ENCODE data around the gene PIEZO2.

Gene PIEZO2

GRCh38 chr18:10939822-10940221 lies 209.5 kb downstream of the PIEZO2 start:
- TF ChIP-seq EZH2phosphoT487 (conservative IDR thresholded peaks at IDR 0.05; ENCODE audit: low read length) (no peak), CTCF (IDR thresholded peaks at IDR 0.05; ENCODE audit: insufficient read depth, low read length, poor library complexity, severe bottlenecking) (no peak)
- Histone ChIP-seq H3K9me2 (replicated peaks; ENCODE audit: insufficient read depth, low read length) (no peaks in the 10 kb centered on the region), H3K27ac (ENCODE audit: low read depth, low read length) (no peak overlapping the region), H3K36me3 (ENCODE audit: low read length) (no peaks in the 10 kb centered on the region), H2AFZ (ENCODE audit: low read depth, low read length, severe bottlenecking) (no peak overlapping the region), H3K79me2 (ENCODE audit: insufficient read depth, low read length) (no peaks in the 10 kb centered on the region), H3K9ac (ENCODE audit: low read length) (no peak overlapping the region), H3K4me3 (ENCODE audit: insufficient read depth, low read length, poor library complexity, severe bottlenecking) (no peak overlapping the region), H4K20me1 (ENCODE audit: low read depth, low read length) (no peaks in the 10 kb centered on the region), H3K4me2 (ENCODE audit: low read depth, low read length, poor library complexity, severe bottlenecking) (no peak overlapping the region), H3K9me3 (ENCODE audit: insufficient read depth, low read length) (no peaks in the 10 kb centered on the region), H3F3A (ENCODE audit: insufficient read depth) (no peaks in the 10 kb centered on the region), H3K27me3 (ENCODE audit: low read length) (no peaks in the 10 kb centered on the region)

- H3K36me3 ChIP-seq (ENCODE audit: low read length) = no peaks in the 10 kb centered on the region
- H3F3A ChIP-seq (ENCODE audit: insufficient read depth) = no peaks in the 10 kb centered on the region
- no peak overlapping the region for H3K9ac ChIP-seq (ENCODE audit: low read length)
- H3K9me2 ChIP-seq (replicated peaks; ENCODE audit: insufficient read depth, low read length) = no peaks in the 10 kb centered on the region
- H3K4me3 ChIP-seq (ENCODE audit: insufficient read depth, low read length, poor library complexity, severe bottlenecking) = no peak overlapping the region
- no peaks in the 10 kb centered on the region for H4K20me1 ChIP-seq (ENCODE audit: low read depth, low read length)
- no peaks in the 10 kb centered on the region for H3K9me3 ChIP-seq (ENCODE audit: insufficient read depth, low read length)
- no peaks in the 10 kb centered on the region for H3K27me3 ChIP-seq (ENCODE audit: low read length)
- no peak for TF ChIP-seq CTCF (IDR thresholded peaks at IDR 0.05; ENCODE audit: insufficient read depth, low read length, poor library complexity, severe bottlenecking)
- no peaks in the 10 kb centered on the region for H3K79me2 ChIP-seq (ENCODE audit: insufficient read depth, low read length)
- no peak overlapping the region for H3K27ac ChIP-seq (ENCODE audit: low read depth, low read length)
- no peak overlapping the region for H3K4me2 ChIP-seq (ENCODE audit: low read depth, low read length, poor library complexity, severe bottlenecking)
- H2AFZ ChIP-seq (ENCODE audit: low read depth, low read length, severe bottlenecking) = no peak overlapping the region
These were observed 211.4 kb downstream of the PIEZO2 start for GRCh38 chr18:10937743-10938640.

- H3K9me3 ChIP-seq (ENCODE audit: insufficient read depth, low read length) = no peaks in the 10 kb centered on the region
- H2AFZ ChIP-seq (ENCODE audit: low read depth, low read length, severe bottlenecking) = no peak overlapping the region
- H3K27ac ChIP-seq (ENCODE audit: low read depth, low read length) = no peak overlapping the region
- H3F3A ChIP-seq (ENCODE audit: insufficient read depth) = no peaks in the 10 kb centered on the region
- no peak overlapping the region for H3K9ac ChIP-seq (ENCODE audit: low read length)
- no peaks in the 10 kb centered on the region for H4K20me1 ChIP-seq (ENCODE audit: low read depth, low read length)
- H3K4me2 ChIP-seq (ENCODE audit: low read depth, low read length, poor library complexity, severe bottlenecking) = no peak overlapping the region
- no peak for TF ChIP-seq EZH2phosphoT487 (conservative IDR thresholded peaks at IDR 0.05; ENCODE audit: low read length)
- TF ChIP-seq CTCF (IDR thresholded peaks at IDR 0.05; ENCODE audit: insufficient read depth, low read length, poor library complexity, severe bottlenecking) = no peak
- H3K79me2 ChIP-seq (ENCODE audit: insufficient read depth, low read length) = no peaks in the 10 kb centered on the region
- no peaks in the 10 kb centered on the region for H3K9me2 ChIP-seq (replicated peaks; ENCODE audit: insufficient read depth, low read length)
- H3K4me3 ChIP-seq (ENCODE audit: insufficient read depth, low read length, poor library complexity, severe bottlenecking) = no peak overlapping the region
- no peaks in the 10 kb centered on the region for H3K27me3 ChIP-seq (ENCODE audit: low read length)
- no peaks in the 10 kb centered on the region for H3K36me3 ChIP-seq (ENCODE audit: low read length)
These were observed 213.0 kb downstream of the PIEZO2 start for GRCh38 chr18:10936176-10937053.

Data from SU-DHL-6 (cell line).